CD4-positive, alpha-beta T cell treated with Interferon gamma for 1 hour (primary cell): Measurements from ENCODE around the gene MLLT3.

Experiments used
- DNase-seq: peaks from one replicate; pipeline ENCODE4 v3.0.0-alpha.2; 2020

The MLLT3 gene

DNA sequence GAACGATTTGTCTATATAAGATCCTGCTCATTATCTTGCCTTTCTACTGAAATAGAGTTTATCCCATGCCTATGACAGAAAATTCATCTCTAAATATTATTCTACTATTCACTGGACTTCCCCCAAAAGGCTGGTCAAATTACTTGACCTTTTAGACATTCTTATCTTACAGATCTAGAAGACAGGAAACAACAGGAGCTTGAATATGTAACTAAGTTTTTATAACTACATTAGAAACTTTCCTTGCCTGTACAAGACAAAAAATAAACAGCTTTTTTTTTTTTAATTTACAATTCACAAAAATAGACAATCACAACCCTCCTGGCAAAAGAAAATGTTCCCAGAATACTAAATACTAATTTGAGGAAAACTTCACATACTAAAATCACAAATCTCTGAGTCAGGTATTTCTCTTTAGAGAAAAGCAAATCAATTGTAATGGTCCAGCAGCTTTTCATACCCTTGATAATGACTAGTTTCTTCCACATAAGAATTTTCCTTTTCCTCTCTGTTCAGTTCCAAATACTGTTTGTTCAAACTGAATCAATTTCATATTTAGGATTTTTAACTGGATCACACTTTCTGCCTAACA, 68.6 kb downstream of the MLLT3 start:
- DNase-seq, result no peak

DNA sequence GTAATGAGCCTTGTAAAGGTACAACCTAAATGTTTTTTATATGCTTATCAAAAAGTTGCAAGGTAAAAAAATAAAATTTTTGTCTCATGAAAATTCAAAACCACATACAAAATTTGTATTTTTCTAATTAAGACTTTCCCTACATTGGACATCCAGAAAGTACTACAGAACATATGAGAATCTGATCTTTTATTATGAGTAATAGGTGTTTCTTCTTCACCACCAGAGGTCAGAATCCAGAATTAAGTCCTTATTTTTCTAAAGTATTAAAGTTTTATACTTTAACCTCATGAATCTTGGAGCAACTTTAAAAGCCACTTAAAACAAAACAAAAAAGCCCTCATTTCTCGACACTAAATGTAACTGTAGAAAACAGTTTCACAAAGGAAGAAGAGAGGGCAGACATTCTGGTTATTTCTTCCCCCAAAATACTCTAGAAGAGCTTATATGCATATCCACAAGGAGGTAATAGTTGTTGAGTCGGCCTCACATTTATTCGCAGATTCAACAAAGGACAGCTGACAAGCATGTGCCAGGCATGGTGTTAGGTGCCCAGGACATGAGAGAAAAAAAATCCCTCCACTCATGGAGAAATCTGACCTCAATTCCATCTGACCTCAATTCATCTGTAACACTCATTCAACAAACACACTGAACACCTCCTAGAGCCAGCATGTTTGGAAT, 69.3 kb downstream of the MLLT3 start:
- DNase-seq, result no peak

DNA sequence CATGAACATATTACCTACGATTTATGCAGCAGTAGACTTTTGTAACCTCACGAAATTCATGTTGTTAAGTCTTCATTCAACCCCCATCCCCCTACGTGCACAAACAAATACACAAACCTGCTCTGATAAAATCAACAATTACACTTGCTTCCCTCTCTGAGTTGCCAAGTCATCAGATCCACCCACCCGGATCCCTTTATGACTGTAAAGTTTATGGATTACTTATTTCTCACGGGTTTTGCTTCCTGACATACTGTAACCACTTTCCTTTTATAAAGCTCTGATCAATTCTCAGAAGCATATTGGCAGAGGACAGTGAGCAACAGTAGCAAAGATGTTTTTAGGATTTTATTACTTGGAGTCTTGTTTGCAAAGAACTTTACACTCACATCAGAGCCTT, 70.5 kb downstream of the MLLT3 start:
- no peak for DNase-seq

DNA sequence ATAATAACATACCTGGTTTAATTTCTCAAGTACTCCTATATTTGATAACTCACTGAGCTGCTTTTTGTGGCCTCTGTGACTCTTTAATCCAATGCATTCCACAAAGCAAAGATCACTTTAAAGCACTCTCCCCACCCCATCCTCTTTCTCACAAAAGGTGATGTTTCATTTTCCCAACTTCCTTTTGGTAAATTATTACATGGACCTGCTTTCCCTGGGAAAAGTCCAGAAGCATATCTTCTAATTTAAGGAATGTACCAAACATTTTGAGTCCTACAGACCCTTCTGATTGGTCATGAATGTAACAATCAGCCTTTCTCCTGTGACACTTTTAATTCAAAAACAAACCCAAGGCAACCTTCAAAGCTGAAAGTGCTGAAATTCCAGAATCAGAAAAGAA, 71.1 kb downstream of the MLLT3 start:
- DNase-seq, result no peak

DNA sequence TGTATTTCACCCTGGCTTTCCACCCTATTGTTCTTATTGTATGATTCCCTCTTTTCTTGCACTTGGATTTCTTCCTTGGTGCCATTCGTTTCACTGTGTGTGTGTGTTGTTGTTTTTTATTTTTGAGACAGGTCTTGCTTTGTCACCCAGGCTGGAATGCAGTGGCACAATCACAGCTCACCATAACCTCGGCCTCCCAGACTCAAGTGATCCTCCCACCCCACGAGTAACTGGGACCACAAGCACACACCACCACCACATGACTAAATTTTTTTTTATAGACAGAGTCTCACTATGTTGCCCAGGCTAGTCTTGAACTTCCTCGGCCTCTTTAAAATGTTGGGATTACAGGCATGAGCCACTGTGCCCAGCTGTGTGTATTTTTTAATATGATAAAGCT, 72.0 kb downstream of the MLLT3 start:
- no peak for DNase-seq

DNA sequence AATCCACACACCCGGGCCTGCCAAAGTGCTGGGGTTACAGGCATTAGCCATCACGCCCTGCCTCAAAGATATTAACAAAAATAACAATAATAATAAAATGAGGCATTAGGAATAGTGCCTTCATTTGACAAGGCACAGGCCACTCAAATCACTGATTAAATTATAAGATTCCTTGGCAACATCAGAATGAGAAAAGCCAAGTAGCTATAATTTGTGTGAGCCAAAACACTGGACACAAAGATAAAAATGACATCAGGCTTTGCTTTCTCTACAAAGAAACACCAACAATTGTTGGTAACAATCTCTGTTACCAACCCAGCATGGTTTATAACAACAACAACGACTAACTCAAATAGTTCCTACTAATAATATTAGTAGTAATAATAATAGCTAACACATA, 73.2 kb downstream of the MLLT3 start:
- no peak for DNase-seq

DNA sequence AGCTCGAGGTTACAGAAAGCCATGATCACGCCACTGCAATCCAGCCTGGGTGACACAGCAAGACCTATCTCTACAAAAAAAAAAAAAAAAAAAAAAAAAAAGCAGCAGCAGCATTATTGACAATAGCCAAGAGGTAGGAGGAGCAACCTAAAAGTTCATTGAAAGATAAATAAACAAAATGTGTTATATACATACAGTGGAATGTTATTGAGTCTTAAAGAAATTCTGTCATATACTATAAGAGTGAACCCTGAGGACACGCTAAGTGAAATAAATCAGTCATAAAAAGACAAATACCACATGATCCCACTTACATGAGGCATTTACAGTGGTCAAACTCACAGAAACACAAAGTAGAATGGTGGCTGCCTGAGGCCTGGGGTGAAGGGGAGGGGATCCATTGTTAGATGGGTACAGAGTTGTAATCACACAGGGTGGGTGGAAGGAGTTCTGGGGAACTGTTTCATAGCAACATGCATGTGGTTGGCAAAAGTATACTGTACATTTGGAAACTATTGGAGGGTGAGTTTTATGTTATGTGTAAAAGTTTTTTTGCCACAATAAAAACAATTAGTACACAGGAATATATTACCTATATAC, 77.2 kb downstream of the MLLT3 start:
- no peak for DNase-seq

DNA sequence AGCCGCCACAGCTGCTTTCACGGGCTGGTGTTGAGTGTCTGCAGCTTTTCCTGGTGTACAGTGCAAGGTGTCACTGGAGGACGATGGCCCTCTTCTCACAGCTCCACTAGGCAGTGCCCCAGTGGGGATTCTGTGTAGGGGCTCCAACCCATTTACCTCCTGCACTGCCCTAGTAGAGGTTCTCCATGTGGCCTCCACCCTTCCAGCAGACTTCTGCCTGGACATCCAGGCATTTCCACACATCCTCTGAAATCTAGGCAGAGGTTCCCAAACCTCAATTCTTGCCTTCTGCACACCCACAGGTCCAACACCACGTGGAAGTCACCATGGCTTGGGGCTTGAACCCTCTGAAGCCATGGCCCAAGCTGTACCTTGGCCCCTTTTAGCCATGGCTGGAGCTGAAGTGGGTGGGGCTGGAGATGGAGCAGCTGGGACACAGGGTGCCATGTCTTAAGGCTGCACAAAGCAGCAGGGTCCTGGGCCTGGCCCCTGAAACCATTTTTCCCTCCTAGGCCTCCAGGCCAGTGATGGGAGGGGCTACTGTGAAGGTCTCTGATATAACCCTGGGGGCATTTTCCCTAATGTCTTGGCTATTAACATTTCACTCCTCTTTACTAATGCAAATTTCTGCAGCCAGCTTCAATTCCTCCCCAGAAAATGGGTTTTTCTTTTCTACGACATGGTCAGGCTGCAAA, 82.0 kb downstream of the MLLT3 start:
- DNase-seq, result no peak

DNA sequence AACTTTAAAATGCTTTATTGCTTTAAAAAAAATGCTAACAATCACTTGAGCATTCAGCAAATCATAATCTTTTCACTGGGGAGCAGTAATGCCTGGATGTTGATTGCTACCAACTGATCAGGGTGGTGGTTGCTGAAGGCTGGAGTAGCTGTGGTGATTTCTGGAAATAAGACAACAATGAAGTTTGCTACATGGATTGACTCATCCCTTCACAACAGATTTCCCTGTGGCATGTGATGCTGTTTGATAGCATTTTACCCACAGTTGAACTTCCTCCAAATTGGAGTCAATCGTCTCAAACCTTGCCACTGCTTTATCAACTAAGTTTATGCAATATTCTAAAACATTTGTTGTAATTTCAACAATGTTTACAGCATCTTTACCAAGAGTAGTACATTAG, 83.3 kb downstream of the MLLT3 start:
- DNase-seq, result no peak

DNA sequence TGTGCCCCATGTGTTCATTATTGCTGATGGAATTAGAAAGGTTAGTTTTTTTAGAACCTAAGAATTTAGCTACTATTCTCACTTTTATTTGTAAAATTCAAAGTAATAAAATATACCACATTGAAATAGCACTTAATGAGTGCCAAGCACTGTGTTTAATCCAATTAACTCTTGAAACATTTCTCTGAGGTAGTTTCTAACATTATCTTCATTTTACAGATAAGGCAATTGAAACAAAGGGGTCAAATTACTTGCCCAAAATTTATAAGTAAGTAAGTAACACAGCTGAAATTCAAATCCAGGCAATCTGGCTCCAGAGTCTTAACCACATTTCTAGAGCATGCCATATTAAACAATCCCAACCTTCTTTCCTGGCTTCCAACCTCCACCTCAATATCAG, 84.2 kb downstream of the MLLT3 start:
- no peak for DNase-seq

DNA sequence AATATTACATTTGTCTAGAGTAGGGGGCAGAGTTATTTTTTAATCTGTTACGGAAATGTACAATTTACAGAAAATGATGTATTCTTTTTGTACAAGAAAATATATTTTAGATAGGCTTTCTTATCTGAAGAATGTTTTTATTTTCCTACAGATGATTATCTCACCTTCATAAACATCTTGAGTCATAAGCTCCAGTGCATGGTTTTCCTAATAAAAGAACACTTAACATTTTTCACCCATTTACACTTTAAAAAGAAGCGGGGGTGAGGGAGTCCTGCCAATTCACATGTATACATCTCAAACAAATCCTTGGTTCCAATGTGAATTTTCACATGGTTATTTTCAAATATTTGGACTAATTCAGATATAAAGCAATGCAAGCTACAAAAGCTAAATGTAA, 85.0 kb downstream of the MLLT3 start:
- DNase-seq, result no peak

DNA sequence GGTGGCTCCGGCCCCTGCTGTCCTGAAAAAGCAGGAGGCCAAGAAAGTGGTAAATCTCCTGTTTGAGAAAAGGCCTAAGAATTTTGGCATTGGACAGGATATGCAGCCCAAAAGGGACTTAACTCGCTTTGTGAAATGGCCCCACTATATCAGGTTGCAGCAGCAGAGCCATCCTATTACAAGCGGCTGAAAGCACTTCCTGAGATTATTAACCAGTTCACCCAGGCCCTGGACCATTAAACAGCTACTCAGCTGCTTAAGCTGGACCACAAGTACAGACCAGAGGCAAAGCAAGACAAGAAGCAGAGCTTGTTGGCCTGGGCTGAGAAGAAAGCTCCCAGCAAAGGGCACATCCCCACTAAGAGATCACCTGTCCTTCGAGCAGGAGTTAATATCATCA, 89.7 kb downstream of the MLLT3 start:
- DNase-seq, result no peak

DNA sequence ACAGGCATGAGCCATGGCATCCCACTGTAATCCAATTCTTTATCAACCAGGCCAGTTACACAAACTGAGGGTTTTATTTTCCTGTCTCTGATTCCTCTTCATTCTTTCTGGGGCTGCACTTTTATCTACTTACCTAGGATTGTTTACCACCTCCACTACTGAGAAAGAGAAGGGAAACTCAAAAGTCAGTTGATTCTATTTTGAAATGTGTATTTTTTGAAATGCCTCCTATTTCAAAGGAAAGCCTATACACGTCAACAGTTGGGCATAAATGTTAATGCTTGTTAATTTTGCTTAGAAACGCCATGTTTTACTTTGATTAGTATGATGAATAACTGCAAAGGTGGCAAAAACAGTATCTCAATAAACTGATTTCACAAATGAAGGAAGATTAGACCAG, 92.5 kb downstream of the MLLT3 start:
- DNase-seq, result no peak

DNA sequence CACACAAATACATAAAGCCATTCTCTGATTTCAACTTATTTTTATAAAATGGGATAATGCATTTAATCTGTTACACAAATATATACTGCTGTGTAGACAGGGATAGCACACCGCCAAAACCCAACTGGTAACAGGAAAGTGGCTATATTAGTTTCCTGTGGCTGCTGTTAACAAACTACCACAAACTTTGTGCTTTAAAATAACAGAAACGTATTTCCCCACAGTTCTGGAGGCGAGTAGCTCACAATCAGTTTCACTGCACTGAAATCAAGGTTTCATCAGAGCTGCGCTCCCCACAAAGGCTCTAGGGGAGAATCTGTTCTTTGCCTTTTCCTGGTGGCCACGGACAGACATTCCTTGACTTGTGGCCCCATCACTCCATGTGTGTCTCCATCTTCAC, 94.0 kb downstream of the MLLT3 start:
- no peak for DNase-seq

DNA sequence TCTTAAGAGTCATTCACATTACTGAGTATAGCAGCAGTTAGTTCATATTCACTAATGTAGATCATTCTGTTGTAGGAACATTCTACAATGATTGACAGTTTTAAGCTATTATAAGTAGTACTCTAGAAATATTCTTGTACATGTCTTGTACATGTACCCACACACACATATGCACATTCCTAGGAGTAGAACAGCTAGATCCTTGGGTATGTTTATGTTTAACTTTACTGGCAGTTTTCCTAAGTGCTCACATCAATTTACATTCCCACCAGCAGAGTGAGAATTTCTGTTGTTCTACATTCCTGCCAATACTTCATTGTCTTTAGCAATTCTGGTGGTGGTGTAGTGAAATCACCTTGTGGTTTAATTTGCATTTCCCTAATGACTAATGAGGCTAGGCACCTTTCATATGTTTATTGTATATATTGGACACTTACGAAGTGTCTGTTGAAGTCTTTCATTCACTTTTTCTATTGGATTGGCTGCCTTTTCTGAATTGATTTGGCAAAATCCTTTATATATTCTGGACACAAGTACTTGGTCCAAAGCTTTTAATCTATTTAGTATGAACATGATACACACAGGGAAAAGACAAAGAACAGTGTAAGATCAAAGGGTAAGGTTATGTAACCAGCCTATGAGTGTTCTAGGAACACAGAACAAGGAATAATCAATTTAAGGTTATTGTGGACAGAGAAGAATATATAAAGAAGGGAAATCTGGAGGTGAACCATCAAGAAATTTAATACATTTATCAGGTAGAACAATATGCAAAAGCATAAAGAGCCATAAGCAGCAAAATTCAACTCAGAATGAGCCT, 95.6 kb downstream of the MLLT3 start:
- DNase-seq, result no peak

DNA sequence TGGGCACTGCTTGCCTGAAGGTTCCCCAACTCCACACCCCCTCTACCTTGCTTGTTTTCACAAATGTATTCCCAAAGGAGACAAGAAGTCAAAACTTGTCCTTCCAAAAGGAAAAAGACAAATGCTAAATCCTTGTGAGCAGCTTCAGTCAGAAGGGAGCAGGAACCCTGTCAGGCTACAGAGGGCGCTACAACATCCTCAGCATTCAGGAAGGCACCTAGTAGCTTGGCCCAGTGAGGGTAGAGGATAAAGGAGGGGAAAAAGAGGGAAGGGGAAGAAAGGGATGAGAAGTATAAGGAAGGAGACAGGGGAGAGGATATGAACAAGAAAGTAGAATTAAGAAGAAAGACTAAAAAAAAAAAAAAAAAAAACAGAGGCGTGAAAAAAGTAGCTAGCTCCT, 97.5 kb downstream of the MLLT3 start:
- DNase-seq, result no peak

DNA sequence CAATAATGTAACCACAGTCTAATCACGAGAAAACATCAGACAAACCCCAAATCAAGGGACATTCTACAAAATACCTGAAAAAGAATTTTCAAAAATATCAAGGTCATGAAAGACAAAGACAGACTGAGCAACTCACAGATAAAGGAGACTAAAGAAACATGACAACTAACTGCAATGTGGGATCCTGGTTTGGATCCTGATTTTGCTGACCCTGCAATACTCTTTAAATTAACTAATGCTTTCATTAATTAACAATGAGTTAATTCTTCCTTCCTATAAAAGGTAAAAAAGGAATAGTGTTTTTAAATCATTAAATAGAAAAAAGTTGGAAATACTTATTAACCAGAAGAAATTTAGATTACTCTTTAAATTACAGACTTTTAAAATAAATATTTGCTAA, 103.6 kb downstream of the MLLT3 start:
- DNase-seq, result no peak

DNA sequence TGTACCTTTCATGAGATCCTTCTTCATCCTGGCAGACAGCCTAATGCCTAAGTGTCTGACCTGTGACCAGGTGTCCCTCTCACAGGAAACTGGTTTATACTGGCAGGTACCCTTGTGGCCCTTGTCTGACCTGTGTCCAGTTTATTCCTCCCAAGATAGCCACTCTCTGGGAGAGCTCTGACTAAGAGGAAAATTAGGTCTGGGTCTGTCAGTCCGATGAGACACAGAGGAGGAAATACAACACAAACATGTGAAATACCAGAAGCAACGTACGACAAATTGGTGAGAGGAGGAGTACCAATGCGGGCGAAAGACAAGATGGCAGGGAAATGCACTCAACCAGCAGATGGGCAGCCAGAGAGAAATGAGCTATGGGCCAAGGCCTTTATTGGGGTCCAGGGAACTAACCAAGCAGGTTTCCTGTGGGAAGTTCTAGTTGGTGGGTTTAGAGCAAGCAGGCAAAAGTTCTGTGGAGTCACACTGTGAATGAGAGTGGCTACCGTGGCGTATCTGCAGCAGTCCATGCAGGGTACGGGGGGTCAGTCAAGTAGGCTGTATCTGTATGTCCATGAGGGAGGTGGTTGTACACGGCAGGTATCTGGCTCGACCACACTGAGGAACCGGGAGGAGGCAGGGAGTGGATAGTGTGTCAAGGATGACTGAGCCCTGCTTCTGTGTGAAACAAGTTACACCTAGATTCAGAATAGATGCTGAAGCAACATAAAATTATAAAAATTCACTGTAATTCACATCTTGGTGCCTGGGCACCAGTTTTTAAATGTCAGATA, 109.0 kb downstream of the MLLT3 start:
- DNase-seq, result no peak

DNA sequence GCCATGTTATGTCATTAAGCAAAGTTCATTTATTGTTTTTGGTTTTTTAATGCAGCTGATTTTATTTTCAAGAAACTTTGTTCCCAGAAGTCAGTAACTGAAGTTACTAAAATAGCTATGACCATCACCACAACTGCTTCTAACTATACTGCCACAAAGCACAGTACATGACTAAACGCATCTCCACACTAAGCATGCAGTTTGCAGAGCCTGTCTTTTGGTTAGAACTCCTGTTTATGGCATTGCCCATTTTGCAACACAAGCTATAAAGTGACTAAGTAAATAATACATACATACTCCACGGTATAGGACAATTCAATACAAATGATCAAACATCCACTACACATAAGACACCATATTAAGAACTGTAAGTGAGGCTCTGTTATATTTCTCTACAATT, 109.7 kb downstream of the MLLT3 start:
- no peak for DNase-seq

DNA sequence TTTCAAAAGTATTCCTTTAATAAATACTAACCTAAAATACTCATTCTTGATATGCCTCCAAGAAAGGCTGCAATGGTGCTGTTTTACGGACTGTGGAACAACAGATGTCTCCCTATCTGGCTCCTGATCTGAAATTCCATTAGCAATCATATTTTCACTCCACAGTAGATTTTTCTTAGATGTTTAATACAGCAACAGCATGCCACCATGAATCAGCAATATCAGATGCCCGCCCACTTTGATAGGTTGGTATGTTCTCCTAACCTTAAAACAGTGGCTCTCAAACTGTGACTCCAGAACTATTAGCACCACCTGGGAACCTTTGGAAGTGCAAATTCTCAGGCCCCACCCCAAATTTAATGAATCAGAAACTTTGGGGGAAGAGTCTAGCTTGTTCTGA, 110.2 kb downstream of the MLLT3 start:
- DNase-seq, result no peak

DNA sequence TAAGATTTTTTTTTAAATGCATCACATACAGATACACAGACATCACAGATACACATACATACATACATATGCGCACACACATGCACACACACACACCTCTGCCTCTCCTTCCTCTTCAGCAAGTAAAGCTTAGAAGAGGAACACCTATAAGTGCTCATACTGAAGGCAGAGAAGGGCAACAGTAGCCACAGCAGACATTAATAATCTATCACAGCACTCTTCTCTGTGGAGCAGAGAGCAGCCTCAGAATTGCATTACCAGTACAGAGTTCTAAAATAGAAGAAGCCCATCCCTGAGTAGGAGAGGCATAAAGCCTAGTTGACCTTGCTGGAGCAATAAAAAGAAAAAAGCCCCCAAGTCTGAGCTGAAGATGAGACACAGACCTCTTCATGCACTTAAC, 110.6 kb downstream of the MLLT3 start:
- no peak for DNase-seq

DNA sequence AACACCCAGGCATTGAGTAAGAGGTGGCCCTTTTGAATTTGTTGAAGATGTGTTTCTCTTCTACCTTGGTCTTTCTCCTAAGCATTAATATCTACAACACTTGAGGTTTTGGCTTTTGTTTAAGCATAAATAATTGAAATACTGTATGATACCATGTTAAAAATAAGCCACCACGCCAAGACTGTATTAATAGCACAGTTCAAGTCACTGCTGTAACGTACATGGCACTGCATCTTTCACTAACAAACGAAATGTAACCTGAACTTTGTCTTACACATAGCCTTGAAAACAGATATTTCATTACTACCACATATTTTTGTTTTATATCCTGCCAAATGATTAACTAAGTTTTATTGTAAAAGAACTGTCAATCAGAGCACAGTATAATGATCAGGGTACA, 112.8 kb downstream of the MLLT3 start:
- no peak for DNase-seq

DNA sequence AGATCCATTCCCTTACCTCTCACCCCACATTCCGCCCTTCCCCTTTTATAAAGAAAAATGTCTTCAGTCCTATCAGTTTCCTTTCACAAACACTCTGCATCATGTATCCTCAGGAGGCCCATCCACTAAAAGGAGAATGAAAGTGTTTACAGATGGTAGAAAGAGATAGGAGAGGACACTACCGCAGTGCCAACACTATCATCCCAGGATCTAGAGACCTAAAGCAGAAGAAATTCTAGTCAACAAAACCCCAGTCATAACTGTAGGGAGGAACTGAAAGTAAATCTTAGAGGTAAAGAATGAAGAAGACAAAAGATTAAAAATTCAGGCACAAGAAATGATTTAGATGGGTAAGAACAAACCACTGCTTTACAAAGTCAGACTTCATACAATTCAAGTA, 114.1 kb downstream of the MLLT3 start:
- DNase-seq, result no peak
